H9 (cell line): Measurements from ENCODE around the gene ORAI1. TPM values are rescaled to one million over a fixed set of nuclear protein-coding genes. Genes with fewer than 3 reads are reported as not detected.
A peak's percentile ranks its signal among the peaks of the same experiment; 100 is the strongest.

Experiments
- DNase-seq: peaks from one replicate; pipeline ENCODE4 v3.0.0-alpha.2; 2017
- H2AFZ ChIP-seq: one replicate; pipeline ENCODE4 v1.6.1; 2013; ENCODE audit warnings: mild to moderate bottlenecking, low read length, control low read depth, moderate library complexity
- H2AK5ac ChIP-seq: 2 replicates; pipeline ENCODE4 v1.6.1; 2013; ENCODE audit warnings: low read length, control low read depth, mixed read lengths; ENCODE audit not compliant: insufficient read length
- H2BK120ac ChIP-seq: one replicate; pipeline ENCODE4 v1.6.1; 2013; ENCODE audit warnings: low read depth, mild to moderate bottlenecking, low read length, control low read depth, inconsistent platforms; ENCODE audit not compliant: poor library complexity, severe bottlenecking
- H2BK12ac ChIP-seq: 2 replicates; pipeline ENCODE4 v1.6.1; 2013; ENCODE audit warnings: low read length, control low read depth, mixed read lengths, low read depth; ENCODE audit not compliant: insufficient read length
- H2BK15ac ChIP-seq: 2 replicates; pipeline ENCODE4 v1.6.1; 2013; ENCODE audit warnings: low read depth, low read length, control low read depth
- H2BK20ac ChIP-seq: one replicate; pipeline ENCODE4 v1.6.1; 2013; ENCODE audit warnings: low read depth, mild to moderate bottlenecking, low read length, control low read depth, inconsistent platforms; ENCODE audit not compliant: poor library complexity, severe bottlenecking
- H2BK5ac ChIP-seq: 2 replicates; pipeline ENCODE4 v1.6.1; 2013; ENCODE audit warnings: low read length, control low read depth, mixed read lengths; ENCODE audit not compliant: insufficient read length
- H3K14ac ChIP-seq: 2 replicates; pipeline ENCODE4 v1.6.1; 2013; ENCODE audit warnings: low read length, control low read depth; ENCODE audit not compliant: insufficient read depth
- H3K18ac ChIP-seq: 2 replicates; pipeline ENCODE4 v1.6.1; 2013; ENCODE audit warnings: low read depth, mild to moderate bottlenecking, mixed read lengths, low read length, control low read depth; ENCODE audit not compliant: insufficient read length
- H3K23ac ChIP-seq: 2 replicates; pipeline ENCODE4 v1.6.1; 2013; ENCODE audit warnings: low read length, control low read depth, mixed read lengths, low read depth; ENCODE audit not compliant: insufficient read length
- H3K23me2 ChIP-seq: 2 replicates; pipeline ENCODE4 v1.6.1; 2013; ENCODE audit warnings: low read depth, mild to moderate bottlenecking, mixed read lengths, low read length, control low read depth; ENCODE audit not compliant: insufficient read length, poor library complexity, severe bottlenecking
- H3K27ac ChIP-seq: 2 replicates; pipeline ENCODE4 v1.5.1; 2013; ENCODE audit warnings: low read length, control low read depth, mixed read lengths, low read depth; ENCODE audit not compliant: insufficient read length
- H3K27me3 ChIP-seq: 2 replicates; pipeline ENCODE4 v1.6.1; 2013; ENCODE audit warnings: low read length, control low read depth, inconsistent platforms; ENCODE audit not compliant: insufficient read depth
- H3K4ac ChIP-seq: 2 replicates; pipeline ENCODE4 v1.6.1; 2013; ENCODE audit warnings: low read depth, mild to moderate bottlenecking, control low read depth, inconsistent platforms, low read length, moderate library complexity
- H3K4me1 ChIP-seq: 2 replicates; pipeline ENCODE4 v1.6.1; 2013; ENCODE audit warnings: low read length, control low read depth, inconsistent platforms; ENCODE audit not compliant: insufficient read depth
- H3K4me2 ChIP-seq: 2 replicates; pipeline ENCODE4 v1.6.1; 2013; ENCODE audit warnings: low read length, control low read depth, mixed read lengths; ENCODE audit not compliant: insufficient read length, insufficient read depth
- H3K56ac ChIP-seq: 2 replicates; pipeline ENCODE4 v1.6.1; 2013; ENCODE audit warnings: low read depth, mild to moderate bottlenecking, mixed read lengths, low read length, control low read depth; ENCODE audit not compliant: insufficient read length
- H3K79me1 ChIP-seq: 2 replicates; pipeline ENCODE4 v1.6.1; 2013; ENCODE audit warnings: low read depth, mild to moderate bottlenecking, moderate library complexity, low read length, control low read depth, inconsistent platforms; ENCODE audit not compliant: insufficient read depth, poor library complexity, severe bottlenecking
- H3K79me2 ChIP-seq: 2 replicates; pipeline ENCODE4 v1.6.1; 2013; ENCODE audit warnings: low read length, control low read depth, inconsistent platforms; ENCODE audit not compliant: insufficient read depth
- H3K9ac ChIP-seq: 2 replicates; pipeline ENCODE4 v1.6.1; 2013; ENCODE audit warnings: low read length, control low read depth, mixed read lengths; ENCODE audit not compliant: insufficient read length; ENCODE audit errors: extremely low read depth
- H3K9me3 ChIP-seq: one replicate; pipeline ENCODE4 v1.6.1; 2013; ENCODE audit warnings: low read depth, low read length, inconsistent platforms; ENCODE audit not compliant: control insufficient read depth
- H3T11ph ChIP-seq: one replicate; pipeline ENCODE4 v1.6.1; 2013; ENCODE audit warnings: mild to moderate bottlenecking, low read length, control low read depth, inconsistent platforms
- H4K20me1 ChIP-seq: one replicate; pipeline ENCODE4 v1.6.1; 2013; ENCODE audit not compliant: control insufficient read depth, insufficient read length, insufficient read depth
- H4K5ac ChIP-seq: 2 replicates; pipeline ENCODE4 v1.6.1; 2013; ENCODE audit warnings: low read depth, mild to moderate bottlenecking, mixed read lengths, low read length, control low read depth; ENCODE audit not compliant: insufficient read length
- H4K8ac ChIP-seq: replicated peaks from 2 replicates; pipeline ENCODE4 v1.6.1; 2013; ENCODE audit warnings: low read length, control low read depth, mixed read lengths, low read depth; ENCODE audit not compliant: insufficient read length
- H4K91ac ChIP-seq: 2 replicates; pipeline ENCODE4 v1.6.1; 2013; ENCODE audit warnings: low read depth, mild to moderate bottlenecking, moderate library complexity, mixed read lengths, low read length, control low read depth; ENCODE audit not compliant: insufficient read length
- H3K27ac Mint-ChIP-seq, 3 experiments: 2 replicates in 2 of 3; 3 replicates in 1 of 3; pipeline ENCODE4 v1.8.0; 2020 to 2021; ENCODE audit warnings: mixed read lengths in 3 of 3, mild to moderate bottlenecking in 1 of 3, moderate library complexity in 1 of 3
- H3K27me3 Mint-ChIP-seq: 2 replicates; pipeline ENCODE4 v1.8.0; 2021; ENCODE audit warnings: low read depth, mild to moderate bottlenecking, moderate library complexity, mixed read lengths
- H3K36me3 Mint-ChIP-seq, 3 experiments: 2 replicates in 2 of 3; 3 replicates in 1 of 3; pipeline ENCODE4 v1.8.0; 2020 to 2021; ENCODE audit warnings: low read depth in 3 of 3, mixed read lengths in 3 of 3; ENCODE audit not compliant: insufficient read depth in 1 of 3
- H3K4me1 Mint-ChIP-seq, 2 experiments: 2 replicates each; pipeline ENCODE4 v1.8.0; 2020; ENCODE audit warnings: mixed read lengths in 2 of 2
- H3K4me3 Mint-ChIP-seq, 2 experiments: 2 replicates in 1 of 2; 3 replicates in 1 of 2; pipeline ENCODE4 v1.8.0; 2020 to 2021; ENCODE audit warnings: mild to moderate bottlenecking in 2 of 2, mixed read lengths in 2 of 2, moderate library complexity in 1 of 2
- H3K9me3 Mint-ChIP-seq, 2 experiments: 2 replicates in 1 of 2; 3 replicates in 1 of 2; pipeline ENCODE4 v1.8.0; 2020; ENCODE audit warnings: mild to moderate bottlenecking in 2 of 2, mixed read lengths in 2 of 2, moderate library complexity in 1 of 2
- WGBS: extraction: QIAGEN DNeasy Blood & Tissue Kit; methylation state at CpG from one replicate; pipeline ENCODE4 v1.1.7; 2013; ENCODE audit warnings: missing lambda C conversion rate, low lambda C conversion rate, mixed read lengths; ENCODE audit not compliant: insufficient read length; ENCODE audit errors: extremely low coverage; 5-methylcytosine and 5-hydroxymethylcytosine counted together
- total RNA-seq: library from RNA; stranded (reverse); gene quantifications from 2 replicates; pipeline ENCODE4 v1.2.1, GENCODE V29; 2021
- TF ChIP-seq, protein P1 (sequence below): fragments of 200-600 bp; sonication (generic); conservative IDR thresholded peaks from 3 replicates; pipeline ENCODE4 v1.8.0; 2021; ENCODE audit warnings: antibody characterized with exemption, mild to moderate bottlenecking

Gene ORAI1
- total RNA-seq, 1 experiment from 2014 or later = 24.7 TPM

- Histone ChIP-seq H3K4me2 (peak overlapping the region; percentile 42), H3K56ac (no peak overlapping the region), H2AFZ (no peak overlapping the region), H3K79me1 (peaks cover 8% of the 10 kb centered on the region), H2BK12ac (no peak overlapping the region), H3K9me3 (no peaks in the 10 kb centered on the region), H4K91ac (no peak overlapping the region), H4K8ac (no peak overlapping the region), H3K23me2 (peaks cover 19% of the 10 kb centered on the region), H3K27me3 (no peaks in the 10 kb centered on the region), H3K4ac (no peak overlapping the region), H3K18ac (peak overlapping the region; percentile 62), H2AK5ac (no peak overlapping the region), H2BK120ac (no peak overlapping the region), H3K9ac (peak overlapping the region; percentile 57), H3K23ac (no peak overlapping the region), H3K27ac (no peak overlapping the region), H3K79me2 (peaks cover 18% of the 10 kb centered on the region; the same call in 1 of the 2 replicates), H2BK20ac (no peak overlapping the region), H2BK5ac (no peak overlapping the region), H3T11ph (no peak overlapping the region), H3K4me1 (peaks cover 16% of the 10 kb centered on the region; the same call in 1 of the 2 replicates), H4K20me1 (no peaks in the 10 kb centered on the region), H4K5ac (no peak overlapping the region), H2BK15ac (no peak overlapping the region), H3K14ac (peak overlapping the region; percentile 60)
- peak; percentile 82 for DNase-seq
- Mint-ChIP-seq H3K27ac (peak overlapping the region; percentile 35 to 96 (median 66); a peak in 5 of 7 replicates), H3K27me3 (no peaks in the 10 kb centered on the region), H3K4me1 (peaks cover 35 to 54% of the 10 kb centered on the region in 2 experiments), H3K9me3 (no peaks in the 10 kb centered on the region), H3K36me3 (peaks cover 5 to 15% (median 10%) of the 10 kb centered on the region in 3 experiments), H3K4me3 (peak overlapping the region; percentile 83 to 91)
- no CpG with 5 or more reads among the region's 53 CpGs for WGBS
- TF ChIP-seq, protein P1, sequence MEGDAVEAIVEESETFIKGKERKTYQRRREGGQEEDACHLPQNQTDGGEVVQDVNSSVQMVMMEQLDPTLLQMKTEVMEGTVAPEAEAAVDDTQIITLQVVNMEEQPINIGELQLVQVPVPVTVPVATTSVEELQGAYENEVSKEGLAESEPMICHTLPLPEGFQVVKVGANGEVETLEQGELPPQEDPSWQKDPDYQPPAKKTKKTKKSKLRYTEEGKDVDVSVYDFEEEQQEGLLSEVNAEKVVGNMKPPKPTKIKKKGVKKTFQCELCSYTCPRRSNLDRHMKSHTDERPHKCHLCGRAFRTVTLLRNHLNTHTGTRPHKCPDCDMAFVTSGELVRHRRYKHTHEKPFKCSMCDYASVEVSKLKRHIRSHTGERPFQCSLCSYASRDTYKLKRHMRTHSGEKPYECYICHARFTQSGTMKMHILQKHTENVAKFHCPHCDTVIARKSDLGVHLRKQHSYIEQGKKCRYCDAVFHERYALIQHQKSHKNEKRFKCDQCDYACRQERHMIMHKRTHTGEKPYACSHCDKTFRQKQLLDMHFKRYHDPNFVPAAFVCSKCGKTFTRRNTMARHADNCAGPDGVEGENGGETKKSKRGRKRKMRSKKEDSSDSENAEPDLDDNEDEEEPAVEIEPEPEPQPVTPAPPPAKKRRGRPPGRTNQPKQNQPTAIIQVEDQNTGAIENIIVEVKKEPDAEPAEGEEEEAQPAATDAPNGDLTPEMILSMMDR = no peak; the same call in 2 of the 3 replicates
Observed at GRCh38 chr12:121626853-121627640, 717 bp downstream of the ORAI1 start.
